K562 (cell line): ENCODE data around the gene CD300LD.

Source experiments
- CHD2 ChIP-seq: IDR thresholded peaks from 2 replicates; pipeline ENCODE4 v1.6.1; 2011; ENCODE audit warnings: low read depth, low read length
- EP300 ChIP-seq: IDR thresholded peaks from 2 replicates; pipeline ENCODE4 v1.6.1; 2012; ENCODE audit warnings: low read length, improper control_type of control experiment
- NR2C2 ChIP-seq, 2 experiments: fragments of 200-800 bp in 1 of 2; sonication (Bioruptor generic) in 1 of 2; sonication (generic) in 1 of 2; formaldehyde crosslinking in 1 of 2; IDR thresholded peaks; 2 replicates each; pipeline versions ENCODE4 v1.6.1 to v1.8.0; 2016 to 2022; ENCODE audit warnings: mild to moderate bottlenecking in 1 of 2, missing compliant biosample characterization in 1 of 2, missing genetic modification characterization in 1 of 2, missing genetic modification reagents in 1 of 2
- TAF15 ChIP-seq: fragments of 200-400 bp; formaldehyde crosslinking; IDR thresholded peaks from 2 replicates; pipeline ENCODE4 v1.6.1; 2017; ENCODE audit warnings: mild to moderate bottlenecking, low read depth, low read length, moderate library complexity

DNA sequence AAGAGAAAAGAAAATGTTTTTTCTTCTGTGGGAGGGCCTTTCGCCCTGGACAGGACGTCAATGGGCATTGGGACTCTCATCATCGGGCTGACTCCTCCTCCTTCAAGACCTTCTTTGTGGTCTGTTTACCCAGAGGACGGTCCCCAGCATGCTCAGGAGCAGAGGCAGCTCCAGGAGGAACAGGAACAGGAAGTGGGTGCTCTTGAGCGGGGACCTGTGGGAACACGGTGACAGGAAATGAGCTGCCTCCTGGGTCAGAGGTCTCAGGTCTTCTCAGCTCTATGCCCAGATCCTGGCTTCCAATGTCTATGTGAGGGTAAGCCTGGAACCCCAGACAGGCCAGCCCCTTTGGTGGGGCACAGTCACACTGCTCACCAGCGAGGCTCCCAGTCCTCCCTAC, 12.2 kb downstream of the CD300LD start:
- no peak for TF ChIP-seq TAF15
- TF ChIP-seq NR2C2 (CRISPR knock-in tag; IDR thresholded peaks at IDR 0.05): no peak
- TF ChIP-seq NR2C2 (tag; IDR thresholded peaks at IDR 0.05): peak; percentile 40; the same call in 1 of the 2 replicates
- no peak for TF ChIP-seq CHD2
- no peak for TF ChIP-seq EP300
